Measurements from ENCODE around the gene DAGLB. TPM values are rescaled to one million over a fixed set of nuclear protein-coding genes. Genes with fewer than 3 reads are reported as not detected.

Gene DAGLB
- 19.6 to 25.2 TPM (median 24.7 TPM) in 5 replicates for total RNA-seq (2022; extraction: Qiagen RNA extraction; ENCODE audit: low read depth)

GRCh38 chr7:6447581-6448199, at the start of gene DAGLB:
TSS of gene DAGLB (minus strand) at chr7:6447954. CDS start at chr7:6447842, 112 bp downstream.

Other genes with a start within 250 kb of the DAGLB start
- gene CYTH3, start 175.3 kb downstream of the DAGLB start, total RNA-seq (2022; extraction: Qiagen RNA extraction; ENCODE audit: low read depth), result 19.3 to 23.4 TPM (median 21.0 TPM) in 5 replicates
- gene FAM220A, start 99.0 kb downstream of the DAGLB start, total RNA-seq (2022; extraction: Qiagen RNA extraction; ENCODE audit: low read depth), result 10.9 to 15.9 TPM (median 14.3 TPM) in 5 replicates
- 289 to 429 TPM (median 388 TPM) in 5 replicates for gene RAC1, start 73.4 kb downstream of the DAGLB start, total RNA-seq (2022; extraction: Qiagen RNA extraction; ENCODE audit: low read depth)
- 110 to 157 TPM (median 142 TPM) in 5 replicates for gene KDELR2, start 36.2 kb upstream of the DAGLB start, total RNA-seq (2022; extraction: Qiagen RNA extraction; ENCODE audit: low read depth)
- gene GRID2IP, start 103.5 kb upstream of the DAGLB start, total RNA-seq (2022; extraction: Qiagen RNA extraction; ENCODE audit: low read depth), result 0.03 TPM in 1 of 5 replicates, not detected in the others
- gene ZDHHC4, start 129.5 kb upstream of the DAGLB start, total RNA-seq (2022; extraction: Qiagen RNA extraction; ENCODE audit: low read depth), result 46.9 to 61.0 TPM (median 47.5 TPM) in 5 replicates
- 20.5 to 28.9 TPM (median 25.1 TPM) in 5 replicates for gene INTS15, start 142.1 kb upstream of the DAGLB start, total RNA-seq (2022; extraction: Qiagen RNA extraction; ENCODE audit: low read depth)
- 1.8 to 2.9 TPM (median 2.3 TPM) in 5 replicates for gene ZNF853, start 167.7 kb upstream of the DAGLB start, total RNA-seq (2022; extraction: Qiagen RNA extraction; ENCODE audit: low read depth)
- 8.5 to 15.7 TPM (median 14.6 TPM) in 5 replicates for gene ZNF316, start 189.4 kb upstream of the DAGLB start, total RNA-seq (2022; extraction: Qiagen RNA extraction; ENCODE audit: low read depth)